Uterus (tissue), 2 donors: ENCODE results near the gene THSD4.

Source experiments
- POLR2A ChIP-seq, 2 donors: fragments of 450-650 bp; IDR thresholded peaks; one replicate each; pipeline ENCODE4 v1.6.1; 2016; ENCODE audit warnings: antibody characterized with exemption in 2 of 2, mild to moderate bottlenecking in 1 of 2, moderate library complexity in 1 of 2
- TF ChIP-seq, protein P1 (sequence below), 4 experiments: fragments of 200-600 bp in 2 of 4; fragments of 450-650 bp in 2 of 4; sonication (generic) in 2 of 4; IDR thresholded peaks; one replicate each; pipeline ENCODE4 v1.5.1; 2016 to 2019; ENCODE audit warnings: antibody characterized with exemption in 4 of 4, mild to moderate bottlenecking in 2 of 4, moderate library complexity in 1 of 4

DNA sequence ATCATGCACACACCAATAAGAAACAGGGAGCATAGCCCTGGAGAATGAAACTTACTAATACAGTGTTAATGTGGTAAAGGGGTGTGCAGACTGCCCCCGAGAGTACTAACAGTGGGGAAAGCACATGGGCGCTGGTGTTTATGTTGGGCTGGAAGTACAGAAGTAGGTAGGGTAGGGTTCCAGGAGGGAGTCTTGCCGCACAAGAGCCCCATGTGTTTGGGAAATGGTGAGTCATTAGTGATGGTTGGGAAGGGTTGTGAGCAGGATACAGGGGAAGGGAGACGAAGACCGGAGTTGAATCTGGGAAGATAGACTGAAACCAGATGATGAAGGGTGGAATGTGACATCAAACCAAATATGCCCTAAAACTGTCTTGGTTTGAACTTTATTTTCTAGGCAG lies 117.1 kb downstream of the THSD4 start:
- TF ChIP-seq POLR2A (IDR thresholded peaks at IDR 0.05): no peak
- TF ChIP-seq, protein P1, sequence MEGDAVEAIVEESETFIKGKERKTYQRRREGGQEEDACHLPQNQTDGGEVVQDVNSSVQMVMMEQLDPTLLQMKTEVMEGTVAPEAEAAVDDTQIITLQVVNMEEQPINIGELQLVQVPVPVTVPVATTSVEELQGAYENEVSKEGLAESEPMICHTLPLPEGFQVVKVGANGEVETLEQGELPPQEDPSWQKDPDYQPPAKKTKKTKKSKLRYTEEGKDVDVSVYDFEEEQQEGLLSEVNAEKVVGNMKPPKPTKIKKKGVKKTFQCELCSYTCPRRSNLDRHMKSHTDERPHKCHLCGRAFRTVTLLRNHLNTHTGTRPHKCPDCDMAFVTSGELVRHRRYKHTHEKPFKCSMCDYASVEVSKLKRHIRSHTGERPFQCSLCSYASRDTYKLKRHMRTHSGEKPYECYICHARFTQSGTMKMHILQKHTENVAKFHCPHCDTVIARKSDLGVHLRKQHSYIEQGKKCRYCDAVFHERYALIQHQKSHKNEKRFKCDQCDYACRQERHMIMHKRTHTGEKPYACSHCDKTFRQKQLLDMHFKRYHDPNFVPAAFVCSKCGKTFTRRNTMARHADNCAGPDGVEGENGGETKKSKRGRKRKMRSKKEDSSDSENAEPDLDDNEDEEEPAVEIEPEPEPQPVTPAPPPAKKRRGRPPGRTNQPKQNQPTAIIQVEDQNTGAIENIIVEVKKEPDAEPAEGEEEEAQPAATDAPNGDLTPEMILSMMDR (IDR thresholded peaks at IDR 0.05): no peak
